Chondrocyte (in vitro differentiated cells): Measurements from ENCODE around the gene EMILIN2. TPM values are rescaled to one million over a fixed set of nuclear protein-coding genes. Genes with fewer than 3 reads are reported as not detected.
"Not testable (repeated sequence)": the region's sequence is repeated elsewhere in the genome, so short reads cannot be mapped to it uniquely, and the experiment has no call there.

ENCODE experiments used
- DNase-seq: peaks from one replicate; pipeline ENCODE4 v3.0.0; 2021; ENCODE audit warnings: mixed read lengths, low spot score
- H3K27ac Mint-ChIP-seq: one replicate; pipeline ENCODE4 v1.8.0; 2021; ENCODE audit warnings: mild to moderate bottlenecking, moderate library complexity, mixed read lengths; ENCODE audit not compliant: unreplicated experiment
- H3K27me3 Mint-ChIP-seq: 2 replicates; pipeline ENCODE4 v1.8.0; 2021; ENCODE audit warnings: low read depth, mixed read lengths
- H3K36me3 Mint-ChIP-seq: 2 replicates; pipeline ENCODE4 v1.8.0; 2021; ENCODE audit warnings: low read depth, mixed read lengths
- H3K4me1 Mint-ChIP-seq: 2 replicates; pipeline ENCODE4 v1.8.0; 2021; ENCODE audit warnings: low read depth, mild to moderate bottlenecking, mixed read lengths
- H3K4me3 Mint-ChIP-seq: one replicate; pipeline ENCODE4 v1.8.0; 2021; ENCODE audit warnings: mild to moderate bottlenecking, moderate library complexity, mixed read lengths; ENCODE audit not compliant: unreplicated experiment
- H3K9me3 Mint-ChIP-seq: 2 replicates; pipeline ENCODE4 v1.8.0; 2021; ENCODE audit warnings: low read depth, mixed read lengths
- total RNA-seq: library from RNA; stranded (reverse); gene quantifications from 3 replicates; pipeline ENCODE4 v1.2.1, GENCODE V29; 2021
- TF ChIP-seq, protein P1 (sequence below): fragments of 200-600 bp; sonication (generic); IDR thresholded peaks from 2 replicates; pipeline ENCODE4 v1.5.0; 2021; ENCODE audit warnings: antibody characterized with exemption, mild to moderate bottlenecking, moderate library complexity

EMILIN2 gene
- total RNA-seq, 1 donor from 2014 or later, result 9.9 TPM

DNA sequence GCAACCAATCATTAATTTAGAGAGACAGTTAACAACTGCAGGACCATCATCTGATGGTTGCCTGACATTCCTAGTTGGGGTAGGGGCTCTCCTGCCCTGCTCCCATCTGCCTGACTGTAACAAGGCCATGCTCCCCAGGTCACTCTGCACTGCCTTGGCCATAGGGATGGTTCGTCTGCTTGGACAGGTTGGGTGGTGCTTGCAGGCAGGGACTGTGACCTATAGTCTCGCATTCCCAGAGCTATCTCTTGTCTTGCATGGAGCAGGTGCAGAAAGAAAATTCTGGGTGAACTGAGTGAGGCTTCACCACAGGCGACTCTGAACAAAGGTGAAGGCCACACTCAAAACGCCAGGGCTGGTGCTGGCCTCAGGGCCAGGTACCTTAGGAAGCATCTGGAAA lies 64.7 kb downstream of the EMILIN2 start:
- Mint-ChIP-seq H3K4me1 (peaks cover 7% of the 10 kb centered on the region), H3K4me3 (no peak overlapping the region), H3K27ac (no peak overlapping the region), H3K9me3 (no peaks in the 10 kb centered on the region), H3K36me3 (peaks cover 6% of the 10 kb centered on the region), H3K27me3 (peaks cover 2% of the 10 kb centered on the region)
- DNase-seq, result no peak
- TF ChIP-seq, protein P1, sequence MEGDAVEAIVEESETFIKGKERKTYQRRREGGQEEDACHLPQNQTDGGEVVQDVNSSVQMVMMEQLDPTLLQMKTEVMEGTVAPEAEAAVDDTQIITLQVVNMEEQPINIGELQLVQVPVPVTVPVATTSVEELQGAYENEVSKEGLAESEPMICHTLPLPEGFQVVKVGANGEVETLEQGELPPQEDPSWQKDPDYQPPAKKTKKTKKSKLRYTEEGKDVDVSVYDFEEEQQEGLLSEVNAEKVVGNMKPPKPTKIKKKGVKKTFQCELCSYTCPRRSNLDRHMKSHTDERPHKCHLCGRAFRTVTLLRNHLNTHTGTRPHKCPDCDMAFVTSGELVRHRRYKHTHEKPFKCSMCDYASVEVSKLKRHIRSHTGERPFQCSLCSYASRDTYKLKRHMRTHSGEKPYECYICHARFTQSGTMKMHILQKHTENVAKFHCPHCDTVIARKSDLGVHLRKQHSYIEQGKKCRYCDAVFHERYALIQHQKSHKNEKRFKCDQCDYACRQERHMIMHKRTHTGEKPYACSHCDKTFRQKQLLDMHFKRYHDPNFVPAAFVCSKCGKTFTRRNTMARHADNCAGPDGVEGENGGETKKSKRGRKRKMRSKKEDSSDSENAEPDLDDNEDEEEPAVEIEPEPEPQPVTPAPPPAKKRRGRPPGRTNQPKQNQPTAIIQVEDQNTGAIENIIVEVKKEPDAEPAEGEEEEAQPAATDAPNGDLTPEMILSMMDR, result no peak

DNA sequence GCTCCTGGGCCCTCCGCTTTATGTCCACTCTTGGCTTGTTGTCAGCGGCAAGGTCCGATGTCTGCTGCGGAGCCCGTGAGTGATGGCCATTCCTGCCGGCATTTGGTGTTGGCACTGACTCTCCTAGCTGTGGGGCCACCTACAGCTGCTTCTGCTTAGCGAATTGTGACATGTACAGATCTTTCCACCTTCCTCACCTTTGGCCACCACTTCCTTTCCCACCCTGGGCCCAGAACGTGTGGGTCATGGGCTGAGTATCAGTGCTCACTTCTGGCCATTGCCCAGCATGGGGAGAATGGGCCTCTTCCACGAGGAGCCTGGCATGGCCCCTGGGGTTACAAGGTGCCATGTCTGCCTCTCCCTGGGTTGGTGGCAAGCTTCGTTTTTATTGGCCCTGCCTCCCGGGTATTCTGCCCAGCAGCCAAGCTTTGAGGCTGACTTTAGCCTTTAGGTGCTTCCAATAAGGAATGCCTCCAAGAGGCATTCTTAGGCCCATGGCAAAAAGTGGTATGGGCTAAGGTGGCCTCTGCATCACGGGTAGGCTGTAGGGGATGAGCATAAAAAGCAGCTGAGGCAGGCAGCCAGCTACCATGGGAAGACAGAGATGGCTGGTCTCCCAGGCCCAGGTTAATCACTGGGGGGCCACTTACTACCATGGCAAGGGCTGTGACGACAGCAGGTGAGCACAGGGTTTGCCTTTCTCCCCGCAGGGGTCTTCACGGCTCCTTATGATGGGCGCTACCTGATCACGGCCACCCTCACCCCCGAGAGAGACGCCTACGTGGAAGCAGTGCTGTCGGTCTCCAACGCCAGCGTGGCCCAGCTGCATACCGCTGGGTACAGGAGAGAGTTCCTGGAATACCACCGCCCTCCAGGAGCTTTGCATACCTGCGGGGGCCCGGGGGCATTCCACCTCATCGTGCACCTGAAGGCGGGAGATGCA lies 65.8 kb downstream of the EMILIN2 start:
- H3K4me3 Mint-ChIP-seq, result no peak overlapping the region
- TF ChIP-seq, protein P1, result no peak
- peaks cover 2% of the 10 kb centered on the region for H3K27me3 Mint-ChIP-seq
- H3K36me3 Mint-ChIP-seq, result peaks cover 12% of the 10 kb centered on the region
- no peaks in the 10 kb centered on the region for H3K9me3 Mint-ChIP-seq
- no peak for DNase-seq
- peaks cover under 1% of the 10 kb centered on the region for H3K4me1 Mint-ChIP-seq
- no peak overlapping the region for H3K27ac Mint-ChIP-seq

DNA sequence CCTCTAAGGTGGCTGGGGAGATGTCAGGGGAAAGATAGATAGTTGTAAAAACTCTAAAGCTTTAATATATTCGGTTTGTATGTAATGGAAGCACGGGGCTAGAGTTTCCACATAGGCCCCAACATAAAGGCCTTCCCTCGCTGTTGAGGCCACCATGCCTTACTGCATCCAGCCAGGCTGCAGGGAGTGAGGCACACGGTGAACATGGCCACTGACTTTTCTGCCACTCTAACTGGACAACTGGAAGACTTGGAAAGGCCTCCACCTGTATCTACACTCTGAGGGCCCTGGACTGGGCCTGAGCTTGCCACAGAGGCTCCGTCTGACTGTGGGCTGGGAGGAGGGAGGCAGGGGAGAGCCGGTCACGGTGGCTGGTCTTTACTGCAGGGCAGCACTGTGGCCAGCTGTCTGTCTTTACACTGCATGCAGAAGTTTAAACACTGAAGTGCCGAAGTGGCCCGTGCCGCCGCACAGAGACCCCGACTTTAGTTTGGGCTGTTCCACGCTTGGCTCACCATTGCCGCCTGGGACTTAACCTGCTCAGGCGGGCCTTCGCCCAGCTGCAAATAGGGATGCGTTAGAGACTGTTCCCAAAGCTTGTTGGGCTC lies 66.7 kb downstream of the EMILIN2 start:
- Mint-ChIP-seq H3K36me3 (peaks cover 12% of the 10 kb centered on the region), H3K27ac (no peak overlapping the region)
- no peak for DNase-seq

DNA sequence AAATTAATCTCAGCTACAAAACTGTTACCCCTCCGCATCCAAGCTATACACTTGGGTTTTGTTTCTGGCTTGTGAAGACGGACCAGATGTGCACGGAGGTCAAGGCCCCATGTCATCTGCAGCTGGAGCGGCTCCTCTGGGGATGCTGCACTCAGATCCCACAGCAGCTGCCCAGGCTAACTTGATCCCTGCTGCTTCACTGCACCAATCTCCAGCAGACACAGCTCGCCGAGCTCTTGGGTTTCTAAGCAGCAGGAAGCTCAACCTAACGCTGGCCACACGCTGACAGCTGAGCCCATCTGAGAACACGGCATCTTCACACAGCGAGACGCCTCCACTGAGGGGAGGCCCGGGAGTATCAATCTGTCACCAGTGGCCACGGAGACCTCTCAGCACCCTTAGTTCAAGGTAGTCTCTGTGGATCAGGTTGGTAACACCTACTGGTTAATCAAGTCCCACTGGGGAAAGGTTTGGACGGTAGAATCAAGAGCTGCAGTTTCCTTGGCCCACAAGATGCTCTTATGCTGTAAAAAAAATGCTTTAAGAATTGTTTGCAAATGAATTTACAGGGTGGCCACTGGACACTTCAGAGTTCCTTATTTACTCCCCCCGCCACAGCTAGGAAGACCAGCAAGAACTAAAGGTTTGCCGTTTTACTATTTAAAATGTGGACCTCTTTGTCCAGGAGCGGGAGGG lies 67.5 kb downstream of the EMILIN2 start:
- TF ChIP-seq, protein P1, result no peak
- Mint-ChIP-seq H3K4me3 (no peak overlapping the region), H3K36me3 (peaks cover 15% of the 10 kb centered on the region), H3K27ac (peak overlapping the region; percentile 12), H3K27me3 (no peaks in the 10 kb centered on the region), H3K4me1 (no peaks in the 10 kb centered on the region), H3K9me3 (no peaks in the 10 kb centered on the region)
- no peak for DNase-seq

More for the DNA sequence above, 66.7 kb downstream of the EMILIN2 start:
- H3K27me3 Mint-ChIP-seq, result no peaks in the 10 kb centered on the region
- no peaks in the 10 kb centered on the region for H3K9me3 Mint-ChIP-seq
- H3K4me1 Mint-ChIP-seq, result no peaks in the 10 kb centered on the region
- TF ChIP-seq, protein P1, result no peak
- H3K4me3 Mint-ChIP-seq, result no peak overlapping the region

DNA sequence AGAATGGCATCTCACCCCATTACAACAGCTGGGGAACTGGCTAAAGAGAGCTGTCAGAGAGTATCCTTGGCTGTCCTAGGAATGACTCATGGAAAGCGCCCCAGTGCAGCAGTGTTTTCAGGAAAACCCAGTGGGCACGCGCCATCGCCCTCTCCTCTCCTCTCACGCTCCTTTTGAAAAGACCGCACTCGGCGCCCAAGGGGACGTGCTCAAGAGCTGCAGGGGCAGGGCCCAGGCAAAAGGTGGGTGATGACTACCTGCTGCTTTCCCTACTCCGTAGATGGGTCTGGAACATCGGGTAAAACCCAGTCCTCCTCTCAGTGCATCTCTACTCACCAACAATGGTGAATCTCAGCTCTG lies 68.1 kb downstream of the EMILIN2 start:
- no peak overlapping the region for H3K4me3 Mint-ChIP-seq
- TF ChIP-seq, protein P1, result no peak
- H3K27me3 Mint-ChIP-seq, result no peaks in the 10 kb centered on the region
- no peaks in the 10 kb centered on the region for H3K9me3 Mint-ChIP-seq
- peaks cover 18% of the 10 kb centered on the region for H3K36me3 Mint-ChIP-seq
- no peaks in the 10 kb centered on the region for H3K4me1 Mint-ChIP-seq
- DNase-seq, result no peak
- no peak overlapping the region for H3K27ac Mint-ChIP-seq

DNA sequence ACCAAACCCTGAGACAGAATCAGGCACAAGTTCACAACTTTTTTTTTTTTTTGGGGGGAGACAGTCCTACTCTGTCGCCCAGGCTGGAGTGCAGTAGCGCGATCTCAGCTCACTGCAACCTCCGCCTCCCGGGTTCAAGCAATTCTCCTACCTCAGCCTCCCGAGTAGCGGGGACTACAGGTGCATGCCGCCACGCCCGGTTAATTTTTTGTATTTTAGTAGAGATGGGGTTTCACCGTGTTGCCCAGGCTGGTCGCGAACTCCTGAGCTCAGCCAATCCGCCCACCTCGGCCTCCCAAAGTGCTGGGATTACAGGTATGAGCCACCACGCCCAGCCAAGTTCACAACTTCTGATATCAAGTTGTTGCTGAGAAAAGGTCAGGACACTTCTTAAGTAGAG lies 68.7 kb downstream of the EMILIN2 start:
- peaks cover 22% of the 10 kb centered on the region for H3K36me3 Mint-ChIP-seq
- not testable (repeated sequence) for H3K4me3 Mint-ChIP-seq, H3K27me3 Mint-ChIP-seq, DNase-seq, H3K27ac Mint-ChIP-seq, H3K9me3 Mint-ChIP-seq, H3K4me1 Mint-ChIP-seq
